ENCODE data around the gene TRIM31. TPM values are rescaled to one million over a fixed set of nuclear protein-coding genes. Genes with fewer than 3 reads are reported as not detected.

Gene TRIM31
- polyA plus RNA-seq, 1 donor (not counting 4 experiments of a cell fraction or from before 2014, with no cell fraction given) = not detected

DNA sequence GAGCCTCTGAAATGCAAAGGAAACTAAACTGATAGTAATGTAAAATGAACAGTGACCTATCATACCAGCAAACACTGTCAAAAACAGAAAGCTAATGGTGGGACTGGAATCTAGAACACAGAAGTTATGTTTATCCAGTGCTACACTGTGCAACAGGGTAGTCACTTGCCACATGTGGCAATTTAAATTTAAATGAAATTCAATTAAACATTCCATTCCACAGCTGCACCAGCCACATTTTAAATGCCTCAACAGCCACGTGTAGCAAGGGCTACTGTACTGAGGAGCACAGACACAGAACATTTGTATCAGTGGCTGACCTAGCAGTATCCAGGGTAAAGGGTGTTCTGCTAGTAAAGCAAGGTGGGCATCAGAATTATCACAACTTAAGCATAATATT, 57.4 kb downstream of the TRIM31 start:
- no peak overlapping the region for H3K4me2 ChIP-seq (ENCODE audit: control insufficient read depth, extremely low read depth, insufficient read depth, low read depth, low read length)
- no peak for TF ChIP-seq EZH2 (IDR thresholded peaks at IDR 0.05; ENCODE audit: low read length)
- TF ChIP-seq, protein P1, sequence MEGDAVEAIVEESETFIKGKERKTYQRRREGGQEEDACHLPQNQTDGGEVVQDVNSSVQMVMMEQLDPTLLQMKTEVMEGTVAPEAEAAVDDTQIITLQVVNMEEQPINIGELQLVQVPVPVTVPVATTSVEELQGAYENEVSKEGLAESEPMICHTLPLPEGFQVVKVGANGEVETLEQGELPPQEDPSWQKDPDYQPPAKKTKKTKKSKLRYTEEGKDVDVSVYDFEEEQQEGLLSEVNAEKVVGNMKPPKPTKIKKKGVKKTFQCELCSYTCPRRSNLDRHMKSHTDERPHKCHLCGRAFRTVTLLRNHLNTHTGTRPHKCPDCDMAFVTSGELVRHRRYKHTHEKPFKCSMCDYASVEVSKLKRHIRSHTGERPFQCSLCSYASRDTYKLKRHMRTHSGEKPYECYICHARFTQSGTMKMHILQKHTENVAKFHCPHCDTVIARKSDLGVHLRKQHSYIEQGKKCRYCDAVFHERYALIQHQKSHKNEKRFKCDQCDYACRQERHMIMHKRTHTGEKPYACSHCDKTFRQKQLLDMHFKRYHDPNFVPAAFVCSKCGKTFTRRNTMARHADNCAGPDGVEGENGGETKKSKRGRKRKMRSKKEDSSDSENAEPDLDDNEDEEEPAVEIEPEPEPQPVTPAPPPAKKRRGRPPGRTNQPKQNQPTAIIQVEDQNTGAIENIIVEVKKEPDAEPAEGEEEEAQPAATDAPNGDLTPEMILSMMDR (optimal IDR thresholded peaks at IDR 0.05 in 1 of 3, IDR thresholded peaks at IDR 0.05 in 1 of 3, conservative IDR thresholded peaks at IDR 0.05 in 1 of 3; ENCODE audit: extremely low read depth in 1 of 3, insufficient read depth in 2 of 3, low read length in 3 of 3) = no peak
- H3K27ac ChIP-seq (ENCODE audit: control insufficient read depth, insufficient read depth, low read length) = no peak overlapping the region
- H3K9ac ChIP-seq (ENCODE audit: control insufficient read depth, extremely low read depth, insufficient read depth, low read length) = no peak overlapping the region
- H4K20me1 ChIP-seq (ENCODE audit: control insufficient read depth, extremely low read depth, insufficient read depth, low read length) = no peaks in the 10 kb centered on the region
- no peaks in the 10 kb centered on the region for H3K27me3 ChIP-seq (ENCODE audit: control insufficient read depth, extremely low read depth, insufficient read depth, low read length)
- dilution Hi-C loops (cut with MboI; ENCODE audit: extremely low pct_ligation_motif_present, low sequenced_read_pairs) = no loop called here
- FAIRE-seq (no peak), DNase-seq (ENCODE audit: low read depth, low spot score) (no peak)
- no peak overlapping the region for H2AFZ ChIP-seq (ENCODE audit: control insufficient read depth, low read length)
- H3K79me2 ChIP-seq (ENCODE audit: control insufficient read depth, insufficient read depth, low read length) = peaks cover 4% of the 10 kb centered on the region
- H3K36me3 ChIP-seq (ENCODE audit: control insufficient read depth in 2 of 2, extremely low read depth in 1 of 2, insufficient read depth in 2 of 2, low read length in 2 of 2) = peaks cover 0 to 7% of the 10 kb centered on the region in 2 experiments
- H3K9me1 ChIP-seq (ENCODE audit: control insufficient read depth, extremely low read depth, insufficient read depth, low read length) = no peaks in the 10 kb centered on the region
- H3K4me1 ChIP-seq (ENCODE audit: control insufficient read depth, extremely low read depth, insufficient read depth, low read length) = peaks cover 7% of the 10 kb centered on the region
- no peak overlapping the region for H3K4me3 ChIP-seq (ENCODE audit: control insufficient read depth in 2 of 3, extremely low read depth in 1 of 3, insufficient read depth in 2 of 3, low read depth in 1 of 3, low read length in 3 of 3)
- no peaks in the 10 kb centered on the region for H3K9me3 ChIP-seq (ENCODE audit: control insufficient read depth, low read depth, low read length)

DNA sequence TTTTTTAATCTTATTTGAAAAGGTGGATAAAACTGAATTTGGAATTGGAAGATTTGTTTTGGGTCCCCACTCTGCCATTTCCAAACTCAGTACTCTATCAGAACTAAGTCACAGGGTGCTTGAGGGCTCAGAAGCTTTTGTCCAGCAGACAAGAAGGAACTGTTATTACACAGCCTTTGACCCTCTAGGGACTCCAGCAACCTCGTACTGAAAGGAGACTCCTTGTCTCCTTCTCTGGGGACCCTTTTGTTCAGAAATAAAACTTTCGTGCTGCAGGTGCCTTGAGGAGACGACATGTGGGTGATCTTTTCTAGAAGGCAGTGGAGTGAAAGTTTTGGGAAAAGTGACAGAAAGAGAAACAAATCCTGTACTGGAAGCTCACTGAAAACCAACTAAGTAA, 59.2 kb downstream of the TRIM31 start:
- no peak for FAIRE-seq
- Histone ChIP-seq H3K79me2 (ENCODE audit: control insufficient read depth, insufficient read depth, low read length) (no peaks in the 10 kb centered on the region), H2AFZ (ENCODE audit: control insufficient read depth, low read length) (no peak overlapping the region), H3K4me2 (ENCODE audit: control insufficient read depth, extremely low read depth, insufficient read depth, low read depth, low read length) (no peak overlapping the region), H3K27me3 (ENCODE audit: control insufficient read depth, extremely low read depth, insufficient read depth, low read length) (no peaks in the 10 kb centered on the region), H3K36me3 (ENCODE audit: control insufficient read depth in 2 of 2, extremely low read depth in 1 of 2, insufficient read depth in 2 of 2, low read length in 2 of 2) (peaks cover 0 to 7% of the 10 kb centered on the region in 2 experiments), H3K4me3 (ENCODE audit: control insufficient read depth in 2 of 3, extremely low read depth in 1 of 3, insufficient read depth in 2 of 3, low read depth in 1 of 3, low read length in 3 of 3) (no peak overlapping the region), H3K9me1 (ENCODE audit: control insufficient read depth, extremely low read depth, insufficient read depth, low read length) (no peaks in the 10 kb centered on the region), H3K27ac (ENCODE audit: control insufficient read depth, insufficient read depth, low read length) (no peak overlapping the region), H3K9ac (ENCODE audit: control insufficient read depth, extremely low read depth, insufficient read depth, low read length) (no peak overlapping the region), H3K4me1 (ENCODE audit: control insufficient read depth, extremely low read depth, insufficient read depth, low read length) (no peaks in the 10 kb centered on the region), H3K9me3 (ENCODE audit: control insufficient read depth, low read depth, low read length) (no peaks in the 10 kb centered on the region), H4K20me1 (ENCODE audit: control insufficient read depth, extremely low read depth, insufficient read depth, low read length) (no peaks in the 10 kb centered on the region)
- dilution Hi-C loops (cut with MboI; ENCODE audit: extremely low pct_ligation_motif_present, low sequenced_read_pairs) = no loop called here
- TF ChIP-seq EZH2 (IDR thresholded peaks at IDR 0.05; ENCODE audit: low read length) = no peak
- TF ChIP-seq, protein P1 (optimal IDR thresholded peaks at IDR 0.05 in 1 of 3, IDR thresholded peaks at IDR 0.05 in 1 of 3, conservative IDR thresholded peaks at IDR 0.05 in 1 of 3; ENCODE audit: extremely low read depth in 1 of 3, insufficient read depth in 2 of 3, low read length in 3 of 3) = no peak
- DNase-seq (ENCODE audit: low read depth, low spot score) = no peak

Small RNA genes within 50 kb of the gene (small RNA-seq; reads per million reads assigned to genes)
- 0 reads per million in 3 experiments for gene RF00554 (ENCODE audit: insufficient read length in 3 of 3, low read depth in 3 of 3, low replicate concordance in 1 of 3)
- 0 reads per million in 3 experiments for gene RF02219 (ENCODE audit: insufficient read length in 3 of 3, low read depth in 3 of 3, low replicate concordance in 1 of 3)
- gene RF02220 (ENCODE audit: insufficient read length in 3 of 3, low read depth in 3 of 3, low replicate concordance in 1 of 3) = 0 reads per million in 3 experiments

Other genes with a start within 250 kb of the TRIM31 start
- gene HLA-A, start 170.6 kb downstream of the TRIM31 start, polyA plus RNA-seq = 401 to 820 TPM (median 420 TPM) in 3 replicates
- 27.9 to 28.8 TPM (median 28.7 TPM) in 3 replicates for gene POLR1H, start 51.8 kb downstream of the TRIM31 start, polyA plus RNA-seq
- gene PPP1R11, start 45.9 kb downstream of the TRIM31 start, polyA plus RNA-seq = 51.5 to 58.0 TPM (median 54.9 TPM) in 3 replicates
- gene RNF39, start 37.3 kb downstream of the TRIM31 start, polyA plus RNA-seq = 2.8 to 4.4 TPM (median 4.2 TPM) in 3 replicates
- gene TRIM40, start 23.1 kb upstream of the TRIM31 start, polyA plus RNA-seq = not detected in 3 replicates
- not detected in 3 replicates for gene TRIM10, start 48.1 kb upstream of the TRIM31 start, polyA plus RNA-seq
- not detected in 3 replicates for gene TRIM15, start 50.5 kb upstream of the TRIM31 start, polyA plus RNA-seq
- 34.3 to 37.1 TPM (median 34.7 TPM) in 3 replicates for gene TRIM26, start 100.3 kb upstream of the TRIM31 start, polyA plus RNA-seq
- gene TRIM39, start 213.8 kb upstream of the TRIM31 start, polyA plus RNA-seq = 6.4 to 7.9 TPM (median 7.4 TPM) in 3 replicates
- 25.7 to 40.5 TPM (median 26.8 TPM) in 3 replicates for gene RPP21, start 232.1 kb upstream of the TRIM31 start, polyA plus RNA-seq

All from keratinocyte (primary cell).